ENCODE results near the gene M1AP.

- TF ChIP-seq CTCF (IDR thresholded peaks at IDR 0.05; ENCODE audit: low read depth, low read length, poor library complexity, severe bottlenecking) (no peak), EZH2phosphoT487 (IDR thresholded peaks at IDR 0.05; ENCODE audit: borderline replicate concordance, low read length) (no peak)
Observed at GRCh38 chr2:74688881-74689280, 40.8 kb upstream of the M1AP start.
